ENCODE measurements around the gene USP36. TPM values are rescaled to one million over a fixed set of nuclear protein-coding genes. Genes with fewer than 3 reads are reported as not detected.

Gene USP36
- total RNA-seq, 4 donors from 2014 or later = 28.5 to 96.5 (median 63.5) TPM

DNA sequence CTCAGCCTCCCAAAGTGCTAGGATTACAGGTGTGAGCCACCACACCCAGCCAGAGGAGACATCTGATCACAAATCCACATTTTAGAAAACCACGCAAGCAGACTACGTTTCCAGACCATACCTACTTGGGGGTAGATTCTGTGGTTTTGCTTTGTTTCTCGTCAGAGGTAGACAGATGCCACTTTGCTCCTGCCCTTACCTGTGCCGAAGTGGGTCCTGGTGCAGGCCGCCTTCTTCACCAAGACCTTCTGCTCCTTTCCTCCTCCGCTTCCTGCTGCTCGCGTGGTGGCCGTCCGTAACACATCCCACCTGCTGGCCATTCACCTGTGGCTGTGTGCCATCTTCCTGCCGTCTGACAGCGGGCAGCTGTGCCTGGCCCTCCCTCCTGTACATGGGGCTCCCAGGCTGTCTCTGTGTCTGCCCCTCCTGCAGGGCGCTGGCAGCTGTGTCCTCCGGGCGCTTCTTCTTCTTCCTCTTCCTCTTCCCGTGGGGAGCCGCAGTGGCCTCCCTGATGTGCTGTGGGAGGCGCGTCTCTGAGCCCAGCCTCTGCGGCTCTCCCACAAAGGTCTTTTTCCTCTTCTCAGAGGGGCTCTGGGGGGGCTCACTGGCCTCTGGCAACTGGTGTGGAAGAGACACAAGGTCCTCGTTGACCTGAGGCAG, 37.3 kb downstream of the USP36 start:
- in situ Hi-C loops (cut with MboI; ENCODE audit: low pct_ligation_motif_present in 1 of 4, low pct_unique_long_range_greater_than_20kb in 1 of 4, low sequenced_read_pairs in 3 of 4) = loop anchor here in 1 of 4 donors (25.0 kb wide), 1 partner anchor 316 kb away; no protein-coding TSS in a partner anchor
- Histone ChIP-seq H3K4me3 (no peak overlapping the region), H3K27me3 (no peaks in the 10 kb centered on the region), H3K36me3 (peaks cover 0 to 36% (median 14%) of the 10 kb centered on the region in 4 donors), H3K9me3 (no peaks in the 10 kb centered on the region), H3K27ac (peak overlapping the region in 1 of 4 donors; percentile 12), H3K4me1 (no peaks in the 10 kb centered on the region)
- 66 to 78% methylated on average over 5 to 21 of the region's 21 CpGs for WGBS, 2 donors (ENCODE audit: low coverage in 1 of 2)
- intact Hi-C loops (cut with DNase I; ENCODE audit: low total_unique reads) = no loop called here
- TF ChIP-seq POLR2A (IDR thresholded peaks at IDR 0.05) (no peak), POLR2AphosphoS5 (IDR thresholded peaks at IDR 0.05) (no peak), EP300 (IDR thresholded peaks at IDR 0.05; ENCODE audit: low read depth) (no peak)
- TF ChIP-seq, protein P1, sequence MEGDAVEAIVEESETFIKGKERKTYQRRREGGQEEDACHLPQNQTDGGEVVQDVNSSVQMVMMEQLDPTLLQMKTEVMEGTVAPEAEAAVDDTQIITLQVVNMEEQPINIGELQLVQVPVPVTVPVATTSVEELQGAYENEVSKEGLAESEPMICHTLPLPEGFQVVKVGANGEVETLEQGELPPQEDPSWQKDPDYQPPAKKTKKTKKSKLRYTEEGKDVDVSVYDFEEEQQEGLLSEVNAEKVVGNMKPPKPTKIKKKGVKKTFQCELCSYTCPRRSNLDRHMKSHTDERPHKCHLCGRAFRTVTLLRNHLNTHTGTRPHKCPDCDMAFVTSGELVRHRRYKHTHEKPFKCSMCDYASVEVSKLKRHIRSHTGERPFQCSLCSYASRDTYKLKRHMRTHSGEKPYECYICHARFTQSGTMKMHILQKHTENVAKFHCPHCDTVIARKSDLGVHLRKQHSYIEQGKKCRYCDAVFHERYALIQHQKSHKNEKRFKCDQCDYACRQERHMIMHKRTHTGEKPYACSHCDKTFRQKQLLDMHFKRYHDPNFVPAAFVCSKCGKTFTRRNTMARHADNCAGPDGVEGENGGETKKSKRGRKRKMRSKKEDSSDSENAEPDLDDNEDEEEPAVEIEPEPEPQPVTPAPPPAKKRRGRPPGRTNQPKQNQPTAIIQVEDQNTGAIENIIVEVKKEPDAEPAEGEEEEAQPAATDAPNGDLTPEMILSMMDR (IDR thresholded peaks at IDR 0.05) = no peak
- DNase-seq = no peak

DNA sequence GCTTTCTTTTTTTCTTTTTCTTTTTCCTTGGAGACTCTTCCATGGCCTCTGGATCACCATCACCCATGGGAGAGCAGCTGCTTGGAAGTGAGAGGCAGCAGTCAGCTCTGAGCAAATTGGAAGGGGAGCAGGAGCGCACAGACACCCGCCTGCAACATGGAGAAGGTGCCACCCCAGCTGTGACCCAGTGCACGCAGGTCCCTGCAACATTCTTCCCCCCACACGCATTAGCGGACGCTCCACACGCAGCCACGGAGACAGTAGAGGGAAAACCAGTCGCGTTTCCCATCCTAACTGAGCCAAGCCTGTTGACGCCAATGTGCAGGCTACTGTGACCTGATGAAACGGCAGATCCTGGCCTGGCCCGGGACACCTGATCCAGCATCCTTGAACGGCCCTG, 38.2 kb downstream of the USP36 start:
- Histone ChIP-seq H3K4me1 (no peaks in the 10 kb centered on the region), H3K27ac (no peak overlapping the region), H3K4me3 (no peak overlapping the region), H3K9me3 (no peaks in the 10 kb centered on the region), H3K27me3 (no peaks in the 10 kb centered on the region), H3K36me3 (peaks cover 0 to 34% (median 14%) of the 10 kb centered on the region in 4 donors)
- no peak for TF ChIP-seq EP300 (IDR thresholded peaks at IDR 0.05; ENCODE audit: low read depth)
- no peak for TF ChIP-seq POLR2AphosphoS5 (IDR thresholded peaks at IDR 0.05)
- TF ChIP-seq POLR2A (IDR thresholded peaks at IDR 0.05) = no peak
- TF ChIP-seq, protein P1 (IDR thresholded peaks at IDR 0.05) = no peak
- in situ Hi-C loops (cut with MboI; ENCODE audit: low pct_ligation_motif_present in 1 of 4, low pct_unique_long_range_greater_than_20kb in 1 of 4, low sequenced_read_pairs in 3 of 4) (loop anchor here in 1 of 4 donors (25.0 kb wide), 1 partner anchor 315 kb away; no protein-coding TSS in a partner anchor), intact Hi-C loops (cut with DNase I; ENCODE audit: low total_unique reads) (no loop called here)
- DNase-seq = no peak
- 95% methylated on average over 14 of the region's 14 CpGs; no CpG with 5 or more reads in 1 of the 2 donors for WGBS, 2 donors (ENCODE audit: low coverage in 1 of 2)

DNA sequence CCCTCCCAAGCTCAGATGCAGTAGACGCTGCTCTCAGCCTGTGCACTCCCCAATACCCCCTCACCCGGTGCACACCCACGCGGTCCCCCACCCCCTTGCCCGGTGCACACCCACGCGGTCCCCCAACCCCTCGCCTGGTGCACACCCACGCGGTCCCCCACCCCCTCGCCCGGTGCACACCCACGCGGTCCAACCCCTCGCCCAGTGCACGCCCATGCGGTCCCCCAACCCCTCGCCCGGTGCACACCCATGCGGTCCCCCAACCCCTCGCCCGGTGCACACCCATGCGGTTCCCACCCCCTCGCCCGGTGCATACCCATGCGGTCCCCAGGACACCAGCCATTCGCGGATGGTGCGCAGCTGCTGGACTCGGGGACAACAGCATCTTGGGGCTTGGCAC, 38.6 kb downstream of the USP36 start:
- Histone ChIP-seq H3K27me3 (no peaks in the 10 kb centered on the region), H3K27ac (no peak overlapping the region), H3K36me3 (peaks cover 0 to 34% (median 12%) of the 10 kb centered on the region in 4 donors), H3K4me3 (no peak overlapping the region), H3K9me3 (no peaks in the 10 kb centered on the region), H3K4me1 (no peaks in the 10 kb centered on the region)
- 91% methylated on average over 30 of the region's 30 CpGs; no CpG with 5 or more reads in 1 of the 2 donors for WGBS, 2 donors (ENCODE audit: low coverage in 1 of 2)
- intact Hi-C loops (cut with DNase I; ENCODE audit: low total_unique reads) = no loop called here
- no peak for DNase-seq
- in situ Hi-C loops (cut with MboI; ENCODE audit: low pct_ligation_motif_present in 1 of 4, low pct_unique_long_range_greater_than_20kb in 1 of 4, low sequenced_read_pairs in 3 of 4) = loop anchor here in 1 of 4 donors (25.0 kb wide), 1 partner anchor 315 kb away; no protein-coding TSS in a partner anchor
- TF ChIP-seq EP300 (IDR thresholded peaks at IDR 0.05; ENCODE audit: low read depth) = no peak
- TF ChIP-seq, protein P1 (IDR thresholded peaks at IDR 0.05) = no peak
- no peak for TF ChIP-seq POLR2A (IDR thresholded peaks at IDR 0.05)
- TF ChIP-seq POLR2AphosphoS5 (IDR thresholded peaks at IDR 0.05) = no peak

DNA sequence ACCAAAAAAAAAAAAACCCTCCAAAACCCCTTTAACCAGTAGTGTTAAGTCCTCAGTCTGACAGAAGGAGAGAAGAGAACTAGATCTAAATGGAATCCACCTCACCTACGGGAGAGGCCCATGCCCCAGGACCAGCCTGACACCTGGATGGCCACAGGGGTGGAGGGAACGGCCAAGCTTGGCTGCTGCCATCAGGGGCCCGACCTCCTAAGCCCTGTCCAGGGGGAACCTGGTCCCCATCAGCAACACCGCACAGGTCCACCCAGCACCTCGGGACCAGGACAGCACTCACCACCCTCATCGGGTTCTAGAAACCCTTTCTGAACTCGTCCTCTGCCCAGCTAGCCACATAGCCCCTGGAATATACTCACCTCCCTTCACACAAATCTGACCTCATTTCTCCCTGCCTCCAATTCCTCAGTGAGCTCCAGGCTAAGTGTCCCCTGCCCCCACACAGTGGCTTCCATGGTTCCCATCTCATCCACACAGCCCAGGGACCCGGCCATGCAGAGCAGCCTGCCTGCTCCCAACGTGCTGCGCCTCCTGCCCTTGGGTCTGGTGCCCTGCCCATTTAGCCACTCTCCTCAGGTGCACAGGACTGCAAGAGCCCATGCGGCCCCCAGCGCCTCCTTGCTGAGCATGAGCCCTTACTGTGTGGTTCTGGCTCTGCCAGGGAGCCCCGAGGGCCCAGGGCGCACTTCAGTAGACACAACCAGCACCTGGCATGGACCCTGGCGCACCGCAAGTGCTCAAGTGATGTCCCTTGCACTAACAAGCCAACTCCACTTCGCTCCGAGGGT, 40.3 kb downstream of the USP36 start:
- in situ Hi-C loops (cut with MboI; ENCODE audit: low pct_ligation_motif_present in 1 of 4, low pct_unique_long_range_greater_than_20kb in 1 of 4, low sequenced_read_pairs in 3 of 4) = loop anchor here in 1 of 4 donors (25.0 kb wide), 1 partner anchor 313 kb away; no protein-coding TSS in a partner anchor
- H3K36me3 ChIP-seq = peaks cover 0 to 39% (median 12%) of the 10 kb centered on the region in 4 donors

More for the DNA sequence above, 40.3 kb downstream of the USP36 start:
- TF ChIP-seq POLR2AphosphoS5 (IDR thresholded peaks at IDR 0.05) (no peak), EP300 (IDR thresholded peaks at IDR 0.05; ENCODE audit: low read depth) (no peak), POLR2A (IDR thresholded peaks at IDR 0.05) (no peak)
- TF ChIP-seq, protein P1 (IDR thresholded peaks at IDR 0.05) = no peak
- Histone ChIP-seq H3K27ac (no peak overlapping the region), H3K4me3 (no peak overlapping the region), H3K9me3 (no peaks in the 10 kb centered on the region), H3K4me1 (no peaks in the 10 kb centered on the region), H3K27me3 (no peaks in the 10 kb centered on the region)
- intact Hi-C loops (cut with DNase I; ENCODE audit: low total_unique reads) = no loop called here
- 80 to 92% methylated on average over 1 to 17 of the region's 18 CpGs for WGBS, 2 donors (ENCODE audit: low coverage in 1 of 2)
- DNase-seq = no peak
